ENCODE results near the gene NSUN5.

The NSUN5 gene

DNA sequence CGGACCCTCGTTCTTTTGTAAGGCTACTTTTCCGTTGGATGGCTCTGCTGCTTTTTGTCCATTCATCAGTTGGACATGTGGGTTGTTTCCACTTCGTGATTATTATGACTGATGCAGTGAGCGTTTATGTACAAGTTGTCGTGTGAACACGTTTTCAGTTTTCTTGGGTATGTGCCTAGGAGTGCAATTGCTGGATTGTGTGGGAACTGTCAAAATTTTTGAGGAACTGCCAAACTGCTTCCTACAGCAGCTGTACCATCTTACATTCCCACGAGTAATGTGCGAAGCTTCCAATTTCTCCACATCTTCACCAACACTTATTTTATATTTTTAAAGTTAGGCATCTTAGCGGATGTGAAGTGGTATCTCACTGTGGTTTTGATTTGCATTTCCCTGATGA, 29.7 kb upstream of the NSUN5 start:
- TF ChIP-seq FOXP2 (optimal IDR thresholded peaks at IDR 0.05; ENCODE audit: borderline replicate concordance, extremely low read depth, extremely low read length, insufficient read depth) (no peak), SIN3A (IDR thresholded peaks at IDR 0.05; ENCODE audit: borderline replicate concordance, insufficient read depth, low read length) (no peak), POLR2AphosphoS5 (IDR thresholded peaks at IDR 0.05; ENCODE audit: low read depth, low read length) (no peak), REST (IDR thresholded peaks at IDR 0.05; ENCODE audit: insufficient read depth in 1 of 2, low read depth in 2 of 2, low read length in 2 of 2) (no peak), TAF1 (IDR thresholded peaks at IDR 0.05; ENCODE audit: borderline replicate concordance, insufficient read depth, low read length) (no peak)

DNA sequence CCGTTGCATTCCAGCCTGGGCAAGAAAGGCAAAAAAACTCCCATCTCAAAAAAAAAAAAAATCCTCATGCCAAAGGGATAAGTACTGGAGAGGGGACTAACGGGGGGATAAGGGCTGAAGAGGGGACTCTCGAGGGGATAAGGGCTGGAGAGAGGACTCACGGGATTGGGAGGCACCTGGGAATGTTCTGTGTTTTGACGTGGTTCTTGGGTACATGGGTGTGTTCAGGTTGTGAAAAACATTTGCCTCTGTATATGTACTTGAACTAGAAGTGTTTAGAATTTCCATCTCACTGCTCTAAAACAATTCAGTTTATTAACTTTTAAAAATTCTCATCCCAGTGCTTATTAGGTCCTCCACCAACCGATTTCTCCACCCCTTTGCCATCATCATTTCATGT, 23.8 kb upstream of the NSUN5 start:
- TF ChIP-seq FOXP2 (optimal IDR thresholded peaks at IDR 0.05; ENCODE audit: borderline replicate concordance, extremely low read depth, extremely low read length, insufficient read depth) (no peak), POLR2AphosphoS5 (IDR thresholded peaks at IDR 0.05; ENCODE audit: low read depth, low read length) (no peak), TAF1 (IDR thresholded peaks at IDR 0.05; ENCODE audit: borderline replicate concordance, insufficient read depth, low read length) (no peak), SIN3A (IDR thresholded peaks at IDR 0.05; ENCODE audit: borderline replicate concordance, insufficient read depth, low read length) (no peak), REST (IDR thresholded peaks at IDR 0.05; ENCODE audit: insufficient read depth in 1 of 2, low read depth in 2 of 2, low read length in 2 of 2) (no peak)

GRCh38 chr7:73330772-73331171, 22.1 kb upstream of the NSUN5 start:
- TF ChIP-seq REST (IDR thresholded peaks at IDR 0.05; ENCODE audit: insufficient read depth in 1 of 2, low read depth in 2 of 2, low read length in 2 of 2) (no peak), POLR2AphosphoS5 (IDR thresholded peaks at IDR 0.05; ENCODE audit: low read depth, low read length) (no peak), TAF1 (IDR thresholded peaks at IDR 0.05; ENCODE audit: borderline replicate concordance, insufficient read depth, low read length) (no peak), SIN3A (IDR thresholded peaks at IDR 0.05; ENCODE audit: borderline replicate concordance, insufficient read depth, low read length) (no peak)

- TF ChIP-seq TAF1 (IDR thresholded peaks at IDR 0.05; ENCODE audit: borderline replicate concordance, insufficient read depth, low read length), result no peak
- no peak for TF ChIP-seq SIN3A (IDR thresholded peaks at IDR 0.05; ENCODE audit: borderline replicate concordance, insufficient read depth, low read length)
- TF ChIP-seq FOXP2 (optimal IDR thresholded peaks at IDR 0.05; ENCODE audit: borderline replicate concordance, extremely low read depth, extremely low read length, insufficient read depth), result no peak
- TF ChIP-seq POLR2AphosphoS5 (IDR thresholded peaks at IDR 0.05; ENCODE audit: low read depth, low read length), result no peak
- no peak for TF ChIP-seq REST (IDR thresholded peaks at IDR 0.05; ENCODE audit: insufficient read depth in 1 of 2, low read depth in 2 of 2, low read length in 2 of 2)
Observed at GRCh38 chr7:73329861-73330581, 21.4 kb upstream of the NSUN5 start.

Data from PFSK-1 (cell line).